HepG2 (cell line): ENCODE results near the gene HOPX. TPM values are rescaled to one million over a fixed set of nuclear protein-coding genes. Genes with fewer than 3 reads are reported as not detected.

ENCODE experiments used
- ATAC-seq: fragments of 200-7000 bp; cut with Tn5 transposase; 3 replicates; pipeline ENCODE4 v1.9.1; 2020; ENCODE audit warnings: mild to moderate bottlenecking, moderate library complexity
- BruUV-seq: library from RNA; stranded (reverse); fragments of 400-500 nt; replicated peaks from 2 replicates; lab custom pipeline; 2021; lab: Mats Ljungman, UMichigan
- CTCF ChIA-PET: fragments of 300-600 bp; formaldehyde crosslinking; extraction: SDS; loops from one replicate; lab custom pipeline; 2021; ENCODE audit warnings: low total read pairs, inconsistent platforms, low intra/inter-chr PET ratio; lab: Yijun Ruan, JAX
- POLR2A ChIA-PET: fragments of 350-600 bp; sonication (Branson Sonifier 250); formaldehyde crosslinking; loops from one replicate; lab custom pipeline; 2020; ENCODE audit warnings: antibody characterized with exemption, inconsistent platforms; lab: Yijun Ruan, JAX
- DNase-seq: peaks from one replicate; pipeline ENCODE4 v3.0.0-alpha.2; 2015; ENCODE audit warnings: low spot score
- FAIRE-seq: peaks from 3 replicates; lab custom pipeline; 2011; peaks lifted over from hg19 to GRCh38; lab: Jason Lieb, UNC
- H2AFZ ChIP-seq: one replicate; pipeline ENCODE4 v1.6.1; 2011; ENCODE audit warnings: low read length, inconsistent platforms
- H3K27ac ChIP-seq: fragments of 300-600 bp; 3 replicates; pipeline ENCODE4 v1.8.0; 2011; ENCODE audit warnings: mixed run types, mild to moderate bottlenecking, mixed read lengths, low read length, inconsistent platforms; ENCODE audit not compliant: insufficient read depth; ENCODE audit errors: extremely low read length
- H3K27me3 ChIP-seq, 2 experiments: fragments of 200-600 bp in 1 of 2; 2 replicates in 1 of 2; 3 replicates in 1 of 2; pipeline versions ENCODE4 v1.6.0 to v1.8.0; 2011; ENCODE audit warnings: low read length in 2 of 2, mild to moderate bottlenecking in 2 of 2, moderate library complexity in 2 of 2, inconsistent platforms in 1 of 2; ENCODE audit not compliant: insufficient read depth in 2 of 2, control insufficient read depth in 1 of 2
- H3K36me3 ChIP-seq, 2 experiments: fragments of 200-600 bp in 1 of 2; replicated peaks in 1 of 2; 2 replicates in 1 of 2; 3 replicates in 1 of 2; pipeline versions ENCODE4 v1.5.1 to v1.8.0; 2011; ENCODE audit warnings: low read length in 2 of 2, inconsistent platforms in 1 of 2; ENCODE audit not compliant: insufficient read depth in 2 of 2, control insufficient read depth in 1 of 2
- H3K4me1 ChIP-seq: 2 replicates; pipeline ENCODE4 v1.5.1; 2012; ENCODE audit warnings: low read length, inconsistent platforms; ENCODE audit not compliant: insufficient read depth
- H3K4me2 ChIP-seq: 2 replicates; pipeline ENCODE4 v1.6.0; 2011; ENCODE audit warnings: low read depth, low read length, inconsistent platforms
- H3K4me3 ChIP-seq, 3 experiments: fragments of 200-600 bp in 1 of 3; sonication (generic), shearing (Covaris generic) in 1 of 3; replicated peaks in 1 of 3; 2 replicates each; pipeline ENCODE4 v1.5.1; 2011 to 2016; ENCODE audit warnings: low read length in 3 of 3, inconsistent platforms in 2 of 3, low read depth in 2 of 3, mild to moderate bottlenecking in 2 of 3, control low read depth in 1 of 3, mixed read lengths in 1 of 3; ENCODE audit not compliant: insufficient read depth in 1 of 3
- H3K79me2 ChIP-seq: one replicate; pipeline ENCODE4 v1.6.1; 2011; ENCODE audit warnings: low read length, inconsistent platforms; ENCODE audit not compliant: insufficient read depth
- H3K9ac ChIP-seq: 2 replicates; pipeline ENCODE4 v1.6.0; 2011; ENCODE audit warnings: mild to moderate bottlenecking, low read depth, low read length, inconsistent platforms; ENCODE audit not compliant: insufficient read depth
- H3K9me3 ChIP-seq: 2 replicates; pipeline ENCODE4 v1.5.1; 2012; ENCODE audit warnings: mild to moderate bottlenecking, low read length
- H4K20me1 ChIP-seq: 2 replicates; pipeline ENCODE4 v1.6.0; 2011; ENCODE audit warnings: inconsistent platforms, mild to moderate bottlenecking, low read length, moderate library complexity; ENCODE audit not compliant: insufficient read depth
- KMT2A ChIP-seq: sonication (generic); formaldehyde crosslinking; IDR thresholded peaks from 2 replicates; pipeline ENCODE4 v1.4.0; 2020; ENCODE audit warnings: missing genetic modification reagents
- ZBTB20 ChIP-seq: sonication (generic); formaldehyde crosslinking; IDR thresholded peaks from 2 replicates; pipeline ENCODE4 v1.8.1; 2023; ENCODE audit warnings: missing genetic modification reagents, low read depth, mild to moderate bottlenecking, borderline replicate concordance
- ZSCAN31 ChIP-seq: sonication (generic); formaldehyde crosslinking; IDR thresholded peaks from 2 replicates; pipeline ENCODE4 v1.5.0; 2020; ENCODE audit warnings: low read depth, mild to moderate bottlenecking, missing genetic modification reagents
- in situ Hi-C: cut with HindIII; loops from 2 replicates; pipeline ENCODE4 v1.10.0; 2017; ENCODE audit warnings: low pct_unique_long_range_greater_than_20kb; ENCODE audit not compliant: extremely low pct_ligation_motif_present
- intact Hi-C: fragments of 100-400 bp; cut with micrococcal nuclease; formaldehyde crosslinking; loops from one replicate; pipeline ENCODE4 v1.10.0; 2022; ENCODE audit not compliant: unreplicated experiment
- polyA plus RNA-seq, 8 experiments: library from polyadenylated mRNA; depleted of rRNA in 3 of 8; stranded (reverse) in 7 of 8; unstranded in 1 of 8; fragments of >200 nt; fragmentation: Illumina TruSeq in 4 of 8; extraction: Trizol in 4 of 8; gene quantifications; 2 replicates each; pipeline versions ENCODE4 v1.2.1 to v1.2.3, GENCODE V29; 2011 to 2016; ENCODE audit warnings: low read depth in 4 of 8, missing spikeins in 1 of 8, mixed read lengths in 1 of 8; ENCODE audit not compliant: insufficient read depth in 1 of 8
- total RNA-seq, 5 experiments: library from RNA; depleted of rRNA; stranded (reverse); fragments of >200 nt; fragmentation: Illumina TruSeq; extraction: Trizol; gene quantifications; 2 replicates each; pipeline ENCODE4 v1.2.3, GENCODE V29; 2016; ENCODE audit warnings: low read depth in 1 of 5
- TF ChIP-seq, protein P1 (sequence below): sonication (generic); formaldehyde crosslinking; IDR thresholded peaks from 2 replicates; pipeline ENCODE4 v1.8.1; 2022; ENCODE audit warnings: mild to moderate bottlenecking, missing genetic modification reagents
- TF ChIP-seq, protein P2 (sequence below): sonication (generic); formaldehyde crosslinking; IDR thresholded peaks from 2 replicates; pipeline ENCODE4 v1.5.1; 2020; ENCODE audit warnings: mild to moderate bottlenecking, missing genetic modification reagents

Gene HOPX
- total and polyA plus RNA-seq, 2 of the 13 experiments (the other 11 are each of a cell fraction or from before 2014, with no cell fraction given): not detected

DNA sequence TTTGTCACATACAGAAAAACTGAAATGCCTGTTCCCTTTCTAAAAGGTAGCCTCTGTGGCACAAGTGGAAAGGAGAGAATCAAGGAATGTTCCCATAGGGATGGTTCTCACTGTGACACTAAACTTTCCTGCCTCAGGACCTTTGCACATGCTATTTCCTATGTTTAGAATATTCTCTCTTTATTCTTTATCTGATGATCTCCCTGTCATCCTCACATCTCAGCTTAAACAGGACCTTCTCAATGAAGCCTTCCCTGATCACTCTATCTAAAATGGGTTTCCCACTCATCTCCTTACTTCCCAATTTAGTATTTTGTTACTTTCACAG, 32.3 kb downstream of the HOPX start:
- Histone ChIP-seq H3K4me2 (no peak overlapping the region), H3K27me3 (peaks cover 0 to 3% of the 10 kb centered on the region in 2 experiments; a peak in 1 of 5 replicates), H2AFZ (no peak overlapping the region), H3K9ac (no peak overlapping the region), H3K79me2 (no peaks in the 10 kb centered on the region), H3K4me3 (no peak overlapping the region), H4K20me1 (no peaks in the 10 kb centered on the region), H3K9me3 (no peaks in the 10 kb centered on the region), H3K36me3 (no peaks in the 10 kb centered on the region), H3K4me1 (no peaks in the 10 kb centered on the region), H3K27ac (no peak overlapping the region)
- TF ChIP-seq, protein P1, sequence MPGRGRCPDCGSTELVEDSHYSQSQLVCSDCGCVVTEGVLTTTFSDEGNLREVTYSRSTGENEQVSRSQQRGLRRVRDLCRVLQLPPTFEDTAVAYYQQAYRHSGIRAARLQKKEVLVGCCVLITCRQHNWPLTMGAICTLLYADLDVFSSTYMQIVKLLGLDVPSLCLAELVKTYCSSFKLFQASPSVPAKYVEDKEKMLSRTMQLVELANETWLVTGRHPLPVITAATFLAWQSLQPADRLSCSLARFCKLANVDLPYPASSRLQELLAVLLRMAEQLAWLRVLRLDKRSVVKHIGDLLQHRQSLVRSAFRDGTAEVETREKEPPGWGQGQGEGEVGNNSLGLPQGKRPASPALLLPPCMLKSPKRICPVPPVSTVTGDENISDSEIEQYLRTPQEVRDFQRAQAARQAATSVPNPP: no peak
- TF ChIP-seq, protein P2, sequence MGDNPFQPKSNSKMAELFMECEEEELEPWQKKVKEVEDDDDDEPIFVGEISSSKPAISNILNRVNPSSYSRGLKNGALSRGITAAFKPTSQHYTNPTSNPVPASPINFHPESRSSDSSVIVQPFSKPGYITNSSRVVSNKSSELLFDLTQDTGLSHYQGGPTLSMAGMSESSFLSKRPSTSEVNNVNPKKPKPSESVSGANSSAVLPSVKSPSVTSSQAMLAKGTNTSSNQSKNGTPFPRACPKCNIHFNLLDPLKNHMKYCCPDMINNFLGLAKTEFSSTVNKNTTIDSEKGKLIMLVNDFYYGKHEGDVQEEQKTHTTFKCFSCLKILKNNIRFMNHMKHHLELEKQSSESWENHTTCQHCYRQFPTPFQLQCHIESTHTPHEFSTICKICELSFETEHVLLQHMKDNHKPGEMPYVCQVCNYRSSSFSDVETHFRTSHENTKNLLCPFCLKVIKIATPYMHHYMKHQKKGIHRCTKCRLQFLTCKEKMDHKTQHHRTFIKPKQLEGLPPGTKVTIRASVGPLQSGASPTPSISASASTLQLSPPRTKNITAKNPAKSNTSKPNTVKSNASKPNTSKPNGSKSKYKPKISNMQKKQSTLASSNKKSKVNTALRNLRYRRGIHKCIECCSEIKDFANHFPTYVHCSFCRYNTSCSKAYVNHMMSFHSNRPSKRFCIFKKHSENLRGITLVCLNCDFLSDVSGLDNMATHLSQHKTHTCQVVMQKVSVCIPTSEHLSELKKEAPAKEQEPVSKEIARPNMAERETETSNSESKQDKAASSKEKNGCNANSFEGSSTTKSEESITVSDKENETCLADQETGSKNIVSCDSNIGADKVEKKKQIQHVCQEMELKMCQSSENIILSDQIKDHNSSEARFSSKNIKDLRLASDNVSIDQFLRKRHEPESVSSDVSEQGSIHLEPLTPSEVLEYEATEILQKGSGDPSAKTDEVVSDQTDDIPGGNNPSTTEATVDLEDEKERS (CRISPR knock-in tag): no peak
- TF ChIP-seq ZBTB20 (no peak), ZSCAN31 (CRISPR knock-in tag) (no peak), KMT2A (CRISPR knock-in tag) (no peak)
- CTCF ChIA-PET: no interaction called here
- FAIRE-seq (no peak), ATAC-seq (no peak), DNase-seq (no peak)
- in situ Hi-C loops (no loop called here), intact Hi-C loops (no loop called here)
- no TSS peak for BruUV-seq
- POLR2A ChIA-PET: no interaction called here
